HG02981 (cell line): Measurements from ENCODE around the gene BARX2.

Experiments
- ATAC-seq: cut with Tn5 transposase; IDR thresholded peaks from one replicate; pipeline ENCODE4 v1.9.1; 2021; ENCODE audit warnings: mild to moderate bottlenecking, moderate library complexity; ENCODE audit not compliant: unreplicated experiment

BARX2 gene

DNA sequence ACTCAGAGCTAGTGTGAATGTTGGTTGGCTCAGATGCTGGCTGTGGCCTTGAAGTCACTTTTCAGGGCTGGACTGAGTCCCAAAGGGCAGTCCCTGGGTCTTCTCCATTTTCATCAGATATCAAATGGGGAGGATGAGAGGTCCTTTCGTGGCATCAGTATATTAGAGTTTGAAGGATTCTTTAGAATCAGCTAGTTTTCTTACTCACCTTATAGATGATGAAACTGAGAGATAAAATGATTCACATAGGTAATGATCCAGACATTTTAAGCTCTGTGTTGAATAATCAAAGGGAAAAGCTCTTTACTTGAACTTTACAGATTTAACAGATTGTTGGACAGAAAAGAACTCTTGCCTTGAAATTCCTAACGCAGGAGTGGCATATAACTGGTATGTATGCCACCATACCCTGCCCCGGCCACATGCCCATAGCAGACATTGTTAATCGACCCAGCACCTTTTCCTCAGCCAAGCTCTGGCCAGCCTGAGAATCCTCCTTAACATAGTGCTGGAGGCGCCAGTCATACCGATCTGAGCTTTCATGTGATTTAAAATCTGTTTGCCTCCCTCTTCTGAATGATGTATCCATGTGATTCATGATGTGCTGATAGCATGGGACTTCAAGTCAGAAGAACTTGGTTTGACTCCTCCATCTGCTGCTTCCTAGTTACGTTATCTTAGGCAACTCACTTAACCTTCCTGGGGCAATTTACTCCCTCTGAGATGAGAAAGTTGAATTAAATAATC lies 60.0 kb downstream of the BARX2 start:
- ATAC-seq = no peak

- ATAC-seq = no peak
Observed at GRCh38 chr11:129436573-129436972, 60.9 kb downstream of the BARX2 start.

- ATAC-seq = no peak
Observed at GRCh38 chr11:129440028-129440713, 64.5 kb downstream of the BARX2 start.

DNA sequence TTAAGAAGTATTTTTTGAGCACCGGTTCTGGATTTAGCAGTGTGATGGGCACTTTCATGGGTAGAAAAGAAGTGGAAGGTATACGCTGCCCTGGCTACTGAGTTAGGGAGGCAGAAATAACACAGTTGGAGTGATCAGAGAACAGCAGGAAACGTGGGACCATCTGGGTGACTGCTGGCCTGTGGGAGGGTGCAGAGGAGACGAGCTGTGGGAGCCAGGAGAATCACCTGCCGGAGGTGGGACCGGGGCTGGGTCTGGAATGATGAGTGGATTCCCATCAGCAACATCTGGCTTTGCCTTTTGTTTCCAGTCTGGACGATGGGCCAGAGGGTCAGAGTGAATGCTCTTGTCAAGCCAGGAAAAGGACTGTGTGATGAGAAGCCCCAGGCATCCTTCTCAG lies 66.5 kb downstream of the BARX2 start:
- no peak for ATAC-seq

DNA sequence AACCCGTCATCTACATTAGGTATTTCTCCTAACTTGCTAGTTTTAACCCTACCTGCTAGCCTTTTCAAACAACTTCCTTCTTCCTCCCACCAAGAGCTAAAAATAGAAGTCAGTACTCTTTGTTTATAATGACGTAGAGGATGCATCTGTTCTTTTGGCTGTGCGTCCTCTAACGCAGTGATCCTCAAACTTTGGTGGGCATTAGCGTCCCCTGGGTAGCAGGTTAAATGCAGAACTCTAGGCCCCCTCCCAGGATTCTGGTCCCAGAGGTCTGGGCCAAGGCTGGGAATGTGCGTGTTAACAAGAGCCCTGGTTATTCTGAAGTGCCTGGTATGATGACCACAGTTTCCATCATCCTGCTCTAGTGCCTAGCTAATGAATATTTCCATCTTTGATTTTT lies 67.6 kb downstream of the BARX2 start:
- no peak for ATAC-seq

DNA sequence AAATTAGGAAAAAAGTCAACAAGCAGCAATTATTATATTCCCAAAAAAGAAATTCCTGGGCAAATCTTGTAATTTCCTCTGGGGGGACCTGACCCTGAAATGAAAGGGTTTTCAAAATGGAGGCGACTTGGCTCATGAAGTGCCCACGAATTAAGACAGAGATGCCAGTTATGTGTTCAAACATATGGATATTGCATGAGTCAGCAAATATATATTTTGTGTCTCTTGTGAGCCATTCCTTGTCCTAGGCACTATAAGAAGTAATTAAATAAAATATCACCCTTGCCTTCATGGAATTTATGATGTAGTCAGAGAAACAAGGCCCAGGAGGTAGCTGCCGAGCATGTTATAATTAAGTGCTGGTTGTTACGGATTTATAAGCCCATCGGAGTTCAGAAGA lies 68.6 kb downstream of the BARX2 start:
- ATAC-seq = no peak

DNA sequence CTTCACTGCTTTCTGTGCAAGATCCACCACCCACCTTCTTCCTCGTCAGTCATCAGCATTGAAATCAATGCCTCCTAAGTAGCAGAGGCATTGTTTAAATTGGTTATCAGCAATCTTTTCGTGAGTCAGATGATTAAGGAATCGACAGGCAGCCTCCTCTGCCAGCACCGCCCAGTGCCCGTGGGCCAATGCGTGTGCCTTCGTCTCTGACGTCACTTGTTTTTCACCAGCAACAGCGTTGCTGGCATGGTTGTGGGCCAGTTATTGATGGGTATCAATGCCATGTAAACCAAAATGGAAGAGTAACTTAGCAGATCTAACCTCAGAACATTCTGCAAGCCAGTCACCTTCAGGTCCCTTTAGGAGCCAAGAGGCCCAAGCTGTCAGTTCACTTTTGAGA lies 69.6 kb downstream of the BARX2 start:
- ATAC-seq = no peak

DNA sequence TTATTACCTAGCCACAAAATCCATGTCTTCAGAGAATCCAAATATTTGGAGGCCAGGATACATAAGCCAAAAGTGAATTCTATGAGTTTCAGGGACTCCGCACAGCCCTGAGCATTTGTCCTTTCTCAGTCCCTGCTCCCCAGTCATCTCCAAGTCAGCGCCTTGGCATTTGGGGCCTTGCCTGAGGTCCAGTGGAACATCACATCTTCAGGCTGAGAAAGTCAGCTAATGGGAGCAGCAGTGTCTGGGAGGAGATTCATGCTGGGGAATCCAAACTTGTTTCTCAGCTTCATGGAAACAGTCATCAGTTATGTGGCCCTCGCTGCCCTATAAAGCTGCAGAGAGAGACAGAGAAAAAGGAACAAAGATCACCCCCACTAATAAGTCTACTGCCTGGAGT lies 70.9 kb downstream of the BARX2 start:
- no peak for ATAC-seq

GRCh38 chr11:129447654-129448239 lies 72.1 kb downstream of the BARX2 start:
- ATAC-seq = no peak

- ATAC-seq = no peak
Observed at GRCh38 chr11:129451524-129451923, 75.9 kb downstream of the BARX2 start.

DNA sequence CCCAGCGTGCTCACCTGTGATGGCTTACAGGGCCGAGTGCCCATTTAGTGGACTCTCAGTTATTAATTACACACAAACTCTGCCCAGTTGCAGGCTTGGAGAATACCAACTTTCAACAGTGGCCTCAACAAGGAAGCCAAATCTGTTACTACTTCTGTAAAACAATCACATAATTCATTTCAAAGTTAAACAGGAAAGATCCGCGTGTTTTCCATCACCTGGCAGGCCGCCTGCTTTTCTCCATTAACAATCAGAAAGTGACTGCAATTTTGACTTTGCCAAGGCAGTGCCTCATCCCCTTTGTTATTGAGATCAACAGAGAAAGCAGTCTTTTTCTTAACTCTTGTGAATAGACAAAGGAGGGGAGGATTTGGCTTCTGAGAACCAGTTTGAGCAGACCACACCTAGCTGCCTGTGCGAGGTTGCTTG lies 77.7 kb downstream of the BARX2 start:
- no peak for ATAC-seq

- ATAC-seq = no peak
Observed at GRCh38 chr11:129455101-129455500, 79.5 kb downstream of the BARX2 start.

GRCh38 chr11:129455756-129456655 lies 80.4 kb downstream of the BARX2 start:
- no peak for ATAC-seq

DNA sequence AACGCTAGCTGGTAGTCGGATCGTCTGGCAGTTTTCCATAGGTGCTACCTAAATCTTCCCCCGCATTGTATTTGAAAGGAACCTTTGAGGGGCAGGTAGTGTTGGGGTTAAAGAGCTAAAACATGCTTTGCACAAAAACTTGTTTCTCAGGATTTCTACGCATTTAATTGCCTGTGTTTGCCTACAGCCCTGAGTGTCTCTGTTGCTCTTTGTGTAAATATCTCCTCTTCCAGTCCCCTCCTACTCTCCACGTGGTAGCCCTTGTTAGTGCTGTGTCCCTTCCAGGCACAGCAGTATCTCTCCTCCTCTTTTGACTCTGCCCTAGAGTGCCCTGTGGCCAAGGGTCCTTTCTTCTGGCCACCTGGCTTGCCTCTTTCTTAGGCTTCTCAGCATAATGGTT lies 81.7 kb downstream of the BARX2 start:
- ATAC-seq = no peak

- no peak for ATAC-seq
Observed at GRCh38 chr11:129458278-129458677, 82.6 kb downstream of the BARX2 start.

DNA sequence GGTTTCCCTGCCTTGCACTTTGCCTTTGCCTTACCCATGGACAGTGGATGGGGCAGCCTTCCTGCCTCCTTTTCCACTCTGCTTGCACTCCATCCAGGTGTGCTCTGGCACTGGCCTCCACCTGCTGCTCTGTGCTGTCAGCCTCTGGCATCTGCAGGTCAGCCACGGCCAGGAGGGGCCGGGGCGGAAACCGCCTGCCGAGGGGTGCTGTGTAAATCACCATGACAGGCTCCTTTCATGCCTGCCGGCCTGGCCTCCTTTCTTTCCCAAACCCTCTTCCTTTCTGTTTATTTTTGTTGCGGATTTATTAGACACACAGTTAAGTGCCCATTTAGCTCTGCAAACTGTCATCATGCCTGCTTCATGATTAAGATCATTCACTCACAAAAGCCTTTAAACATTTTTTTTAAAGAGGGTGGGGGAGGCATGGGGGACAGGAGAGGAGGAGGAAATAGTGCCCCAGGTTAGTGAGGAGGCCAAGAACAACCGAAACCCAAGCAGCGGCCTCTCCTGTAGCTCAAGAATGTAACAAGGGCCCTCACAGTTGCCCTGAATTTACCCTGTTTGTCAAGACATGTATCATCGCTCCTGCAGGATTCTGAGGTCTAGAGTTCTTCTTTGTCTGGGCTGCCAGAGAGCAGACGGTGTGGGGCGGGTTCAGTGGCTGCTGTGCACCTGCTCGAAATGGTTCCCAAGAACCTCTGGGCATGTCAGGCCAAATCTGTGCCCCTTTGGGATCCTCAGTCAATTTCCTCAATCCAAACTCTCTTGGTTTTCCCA lies 83.3 kb downstream of the BARX2 start:
- ATAC-seq = no peak

GRCh38 chr11:129460714-129461113 lies 85.1 kb downstream of the BARX2 start:
- no peak for ATAC-seq

GRCh38 chr11:129484068-129484467 lies 108.4 kb downstream of the BARX2 start:
- ATAC-seq = no peak

- no peak for ATAC-seq
Observed at GRCh38 chr11:129489249-129489648, 113.6 kb downstream of the BARX2 start.

DNA sequence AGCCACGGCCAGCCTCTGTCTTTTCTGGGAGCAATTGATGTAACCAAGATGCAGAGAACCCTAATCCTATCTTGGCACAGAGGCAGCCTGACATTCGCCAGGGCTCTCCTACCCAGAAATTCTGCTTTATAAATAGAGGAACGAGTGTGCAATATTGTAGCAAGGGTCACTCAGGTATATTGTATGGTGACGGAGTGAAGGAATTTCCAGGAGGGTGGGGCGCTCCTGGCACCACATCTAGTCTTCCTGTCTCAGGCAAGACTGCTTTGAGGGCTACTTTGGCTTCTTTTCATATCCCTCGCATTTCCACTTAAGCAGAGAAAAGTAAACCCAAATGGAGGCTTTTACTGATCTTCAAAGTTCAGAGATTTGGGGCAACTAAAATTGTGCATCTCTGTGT lies 114.4 kb downstream of the BARX2 start:
- no peak for ATAC-seq
